Mesenteric fat pad (tissue), 1 donor: ENCODE measurements around the gene NFAM1. TPM values are rescaled to one million over a fixed set of nuclear protein-coding genes. Genes with fewer than 3 reads are reported as not detected.

Experiments used
- DNase-seq: peaks from one replicate; pipeline ENCODE4 v3.0.0-alpha.2; 2020; ENCODE audit warnings: low spot score
- total RNA-seq: library from RNA; stranded (reverse); fragmentation: NEBNext Ultra II Directional; extraction: Animal tissue kit (Norgen Biotek cat#: 25700); gene quantifications from one replicate; pipeline ENCODE4 v1.2.1, GENCODE V29; 2021
- donor health status: DM: yes; HTN: yes; CAD: no.

The NFAM1 gene
- total RNA-seq, 1 donor from 2014 or later, result 17.6 TPM

- no peak for DNase-seq
These were observed 47.7 kb downstream of the NFAM1 start for GRCh38 chr22:42384506-42384905.

GRCh38 chr22:42383851-42384417 lies 48.3 kb downstream of the NFAM1 start:
- DNase-seq, result no peak

GRCh38 chr22:42383287-42383686 lies 48.9 kb downstream of the NFAM1 start:
- DNase-seq, result no peak

- DNase-seq, result no peak
These were observed 51.2 kb downstream of the NFAM1 start for GRCh38 chr22:42380769-42381551.

GRCh38 chr22:42379966-42380537 lies 52.2 kb downstream of the NFAM1 start:
- DNase-seq, result no peak

- no peak for DNase-seq
These were observed 55.3 kb downstream of the NFAM1 start for GRCh38 chr22:42376711-42377554.

- no peak for DNase-seq
These were observed 56.2 kb downstream of the NFAM1 start for GRCh38 chr22:42375982-42376381.

- DNase-seq, result no peak
These were observed 59.2 kb downstream of the NFAM1 start for GRCh38 chr22:42372976-42373375.

- DNase-seq, result no peak
These were observed 60.7 kb downstream of the NFAM1 start for GRCh38 chr22:42371501-42371900.

GRCh38 chr22:42371099-42371498 lies 61.1 kb downstream of the NFAM1 start:
- DNase-seq, result no peak

GRCh38 chr22:42369250-42370041 lies 62.8 kb downstream of the NFAM1 start:
- peak; percentile 95 for DNase-seq

- no peak for DNase-seq
These were observed 63.6 kb downstream of the NFAM1 start for GRCh38 chr22:42368379-42369249.

GRCh38 chr22:42367980-42368378 lies 64.2 kb downstream of the NFAM1 start:
- no peak for DNase-seq

- DNase-seq, result no peak
These were observed 65.2 kb downstream of the NFAM1 start for GRCh38 chr22:42366806-42367581.

GRCh38 chr22:42365942-42366695 lies 66.1 kb downstream of the NFAM1 start:
- no peak for DNase-seq

GRCh38 chr22:42365111-42365865 lies 66.9 kb downstream of the NFAM1 start:
- DNase-seq, result no peak

GRCh38 chr22:42364604-42365110 lies 67.5 kb downstream of the NFAM1 start:
- no peak for DNase-seq
